GM19240 (cell line): Measurements from ENCODE around the gene PRKG1.
"Not testable (repeated sequence)": the region's sequence is repeated elsewhere in the genome, so short reads cannot be mapped to it uniquely, and the experiment has no call there.

Experiments
- DNase-seq: peaks from one replicate; pipeline ENCODE4 v3.0.0; 2011; ENCODE audit warnings: low spot score; ENCODE audit not compliant: insufficient read length

The PRKG1 gene

GRCh38 chr10:51170518-51171245 lies 96.4 kb downstream of the PRKG1 start:
- DNase-seq = no peak

- DNase-seq = no peak
These were observed 97.7 kb downstream of the PRKG1 start for GRCh38 chr10:51171946-51172345.

- no peak for DNase-seq
These were observed 102.8 kb downstream of the PRKG1 start for GRCh38 chr10:51176976-51177695.

- no peak for DNase-seq
These were observed 104.3 kb downstream of the PRKG1 start for GRCh38 chr10:51178634-51179033.

GRCh38 chr10:51180141-51180540 lies 105.9 kb downstream of the PRKG1 start:
- DNase-seq = no peak

- no peak for DNase-seq
These were observed 109.5 kb downstream of the PRKG1 start for GRCh38 chr10:51183783-51184182.

GRCh38 chr10:51186361-51186760 lies 112.1 kb downstream of the PRKG1 start:
- no peak for DNase-seq

GRCh38 chr10:51188008-51188407 lies 113.7 kb downstream of the PRKG1 start:
- no peak for DNase-seq

GRCh38 chr10:51188866-51189265 lies 114.6 kb downstream of the PRKG1 start:
- DNase-seq = no peak

- DNase-seq = no peak
These were observed 122.4 kb downstream of the PRKG1 start for GRCh38 chr10:51196508-51197175.

GRCh38 chr10:51198170-51198569 lies 123.9 kb downstream of the PRKG1 start:
- no peak for DNase-seq

GRCh38 chr10:51201947-51202346 lies 127.7 kb downstream of the PRKG1 start:
- DNase-seq = no peak

GRCh38 chr10:51203359-51203758 lies 129.1 kb downstream of the PRKG1 start:
- DNase-seq = no peak

- no peak for DNase-seq
These were observed 129.8 kb downstream of the PRKG1 start for GRCh38 chr10:51204066-51204465.

- no peak for DNase-seq
These were observed 130.4 kb downstream of the PRKG1 start for GRCh38 chr10:51204701-51205100.

- DNase-seq = no peak
These were observed 132.2 kb downstream of the PRKG1 start for GRCh38 chr10:51206500-51206899.

GRCh38 chr10:51212937-51213336 lies 138.7 kb downstream of the PRKG1 start:
- DNase-seq = not testable (repeated sequence)

GRCh38 chr10:51214207-51215196 lies 140.2 kb downstream of the PRKG1 start:
- DNase-seq = no peak

- no peak for DNase-seq
These were observed 141.9 kb downstream of the PRKG1 start for GRCh38 chr10:51215951-51216834.

- DNase-seq = no peak
These were observed 143.2 kb downstream of the PRKG1 start for GRCh38 chr10:51217505-51217904.
